Loucy (cell line): Measurements from ENCODE around the gene ATXN2L.

Experiments used
- H2AFZ ChIP-seq: fragments of 200-600 bp; sonication (generic); 2 replicates; pipeline ENCODE4 v1.6.0; 2016; ENCODE audit warnings: antibody characterized with exemption, mild to moderate bottlenecking, low read length, moderate library complexity
- H3F3A ChIP-seq: fragments of 200-600 bp; 2 replicates; pipeline ENCODE4 v1.6.0; 2016; ENCODE audit warnings: antibody characterized with exemption, low read depth, mild to moderate bottlenecking
- H3K27me3 ChIP-seq: fragments of 200-600 bp; sonication (generic); 2 replicates; pipeline ENCODE4 v1.6.1; 2014; ENCODE audit warnings: low read length, mild to moderate bottlenecking; ENCODE audit not compliant: insufficient read depth, poor library complexity, severe bottlenecking
- H3K36me3 ChIP-seq: fragments of 200-600 bp; sonication (generic); 2 replicates; pipeline ENCODE4 v1.6.1; 2016; ENCODE audit warnings: low read length; ENCODE audit not compliant: insufficient read depth
- H3K4me1 ChIP-seq: fragments of 200-600 bp; sonication (generic); 2 replicates; pipeline ENCODE4 v1.5.1; 2014; ENCODE audit warnings: low read length, mild to moderate bottlenecking; ENCODE audit not compliant: insufficient read depth, poor library complexity, severe bottlenecking
- H3K4me2 ChIP-seq: fragments of 200-600 bp; sonication (generic); 2 replicates; pipeline ENCODE4 v1.6.0; 2014; ENCODE audit warnings: antibody characterized with exemption, low read length, low read depth, mild to moderate bottlenecking; ENCODE audit not compliant: poor library complexity, severe bottlenecking
- H3K4me3 ChIP-seq: fragments of 200-600 bp; sonication (generic); 2 replicates; pipeline ENCODE4 v1.5.1; 2014; ENCODE audit warnings: low read length, mild to moderate bottlenecking, mixed read lengths; ENCODE audit not compliant: poor library complexity, severe bottlenecking
- H3K79me2 ChIP-seq: fragments of 200-600 bp; sonication (generic); 2 replicates; pipeline ENCODE4 v1.6.1; 2014; ENCODE audit warnings: low read length; ENCODE audit not compliant: insufficient read depth
- H3K9ac ChIP-seq: fragments of 200-600 bp; sonication (generic); 2 replicates; pipeline ENCODE4 v1.6.0; 2014; ENCODE audit warnings: mild to moderate bottlenecking, low read depth, low read length, moderate library complexity; ENCODE audit not compliant: poor library complexity, severe bottlenecking
- H3K9me2 ChIP-seq: fragments of 200-600 bp; sonication (generic); replicated peaks from 2 replicates; pipeline ENCODE4 v1.6.1; 2016; ENCODE audit warnings: low read depth, low read length, mixed read lengths
- H3K9me3 ChIP-seq: fragments of 200-600 bp; sonication (generic); 2 replicates; pipeline ENCODE4 v1.6.1; 2014; ENCODE audit warnings: mild to moderate bottlenecking, antibody characterized with exemption, low read length, low read depth; ENCODE audit not compliant: insufficient read depth
- H4K20me1 ChIP-seq: fragments of 200-600 bp; sonication (generic); 2 replicates; pipeline ENCODE4 v1.6.0; 2014; ENCODE audit warnings: antibody characterized with exemption, low read length, mild to moderate bottlenecking; ENCODE audit not compliant: insufficient read depth, poor library complexity, severe bottlenecking
- EZH2phosphoT487 ChIP-seq: fragments of 200-600 bp; IDR thresholded peaks from 2 replicates; pipeline ENCODE4 v1.6.1; 2018; ENCODE audit warnings: antibody characterized with exemption, mild to moderate bottlenecking, moderate library complexity, borderline replicate concordance
- TF ChIP-seq, protein P1 (sequence below): fragments of 200-600 bp; sonication (generic); conservative IDR thresholded peaks from 2 replicates; pipeline ENCODE4 v1.5.1; 2014; ENCODE audit warnings: mild to moderate bottlenecking, antibody characterized with exemption, low read length

The ATXN2L gene

DNA sequence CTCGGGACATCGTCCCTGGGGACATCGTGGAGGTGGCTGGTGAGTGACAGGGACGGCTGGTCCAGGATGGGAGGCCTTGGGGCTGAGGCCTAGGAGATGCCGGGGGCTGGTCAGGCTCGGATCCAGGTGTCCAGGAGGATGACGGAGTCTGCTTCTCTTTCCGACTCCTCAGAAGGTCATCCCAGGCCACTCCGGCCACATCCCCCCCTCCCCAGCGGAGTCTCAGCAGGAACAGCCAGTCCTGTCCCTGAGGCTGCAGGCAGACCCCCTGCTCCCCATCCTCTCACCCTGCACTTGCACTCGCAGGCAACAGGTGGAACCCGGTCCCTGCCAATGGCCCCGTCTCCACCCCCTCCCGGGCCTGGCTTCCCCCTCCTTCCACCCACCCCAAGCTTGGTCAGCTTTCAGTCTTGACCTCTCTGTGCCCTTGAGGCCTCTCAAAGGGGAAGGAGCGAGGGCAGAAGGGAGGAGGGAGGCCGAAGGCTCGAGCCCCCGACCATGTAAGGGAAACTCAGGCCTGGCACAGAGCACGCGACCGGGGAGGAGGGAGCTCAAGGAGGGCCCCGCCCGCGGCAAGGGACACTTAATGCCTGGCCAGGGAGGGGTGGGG is 59.9 kb downstream of the ATXN2L start:
- no peak overlapping the region for H3K4me2 ChIP-seq
- H3F3A ChIP-seq: no peaks in the 10 kb centered on the region
- no peaks in the 10 kb centered on the region for H4K20me1 ChIP-seq
- TF ChIP-seq EZH2phosphoT487: no peak
- TF ChIP-seq, protein P1, sequence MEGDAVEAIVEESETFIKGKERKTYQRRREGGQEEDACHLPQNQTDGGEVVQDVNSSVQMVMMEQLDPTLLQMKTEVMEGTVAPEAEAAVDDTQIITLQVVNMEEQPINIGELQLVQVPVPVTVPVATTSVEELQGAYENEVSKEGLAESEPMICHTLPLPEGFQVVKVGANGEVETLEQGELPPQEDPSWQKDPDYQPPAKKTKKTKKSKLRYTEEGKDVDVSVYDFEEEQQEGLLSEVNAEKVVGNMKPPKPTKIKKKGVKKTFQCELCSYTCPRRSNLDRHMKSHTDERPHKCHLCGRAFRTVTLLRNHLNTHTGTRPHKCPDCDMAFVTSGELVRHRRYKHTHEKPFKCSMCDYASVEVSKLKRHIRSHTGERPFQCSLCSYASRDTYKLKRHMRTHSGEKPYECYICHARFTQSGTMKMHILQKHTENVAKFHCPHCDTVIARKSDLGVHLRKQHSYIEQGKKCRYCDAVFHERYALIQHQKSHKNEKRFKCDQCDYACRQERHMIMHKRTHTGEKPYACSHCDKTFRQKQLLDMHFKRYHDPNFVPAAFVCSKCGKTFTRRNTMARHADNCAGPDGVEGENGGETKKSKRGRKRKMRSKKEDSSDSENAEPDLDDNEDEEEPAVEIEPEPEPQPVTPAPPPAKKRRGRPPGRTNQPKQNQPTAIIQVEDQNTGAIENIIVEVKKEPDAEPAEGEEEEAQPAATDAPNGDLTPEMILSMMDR: no peak
- H3K9me3 ChIP-seq: no peaks in the 10 kb centered on the region
- H3K4me3 ChIP-seq: no peak overlapping the region
- H2AFZ ChIP-seq: no peak overlapping the region
- no peak overlapping the region for H3K9ac ChIP-seq
- H3K79me2 ChIP-seq: peaks cover 14% of the 10 kb centered on the region
- H3K36me3 ChIP-seq: no peaks in the 10 kb centered on the region
- no peaks in the 10 kb centered on the region for H3K9me2 ChIP-seq
- H3K4me1 ChIP-seq: peaks cover 14% of the 10 kb centered on the region
- H3K27me3 ChIP-seq: no peaks in the 10 kb centered on the region

DNA sequence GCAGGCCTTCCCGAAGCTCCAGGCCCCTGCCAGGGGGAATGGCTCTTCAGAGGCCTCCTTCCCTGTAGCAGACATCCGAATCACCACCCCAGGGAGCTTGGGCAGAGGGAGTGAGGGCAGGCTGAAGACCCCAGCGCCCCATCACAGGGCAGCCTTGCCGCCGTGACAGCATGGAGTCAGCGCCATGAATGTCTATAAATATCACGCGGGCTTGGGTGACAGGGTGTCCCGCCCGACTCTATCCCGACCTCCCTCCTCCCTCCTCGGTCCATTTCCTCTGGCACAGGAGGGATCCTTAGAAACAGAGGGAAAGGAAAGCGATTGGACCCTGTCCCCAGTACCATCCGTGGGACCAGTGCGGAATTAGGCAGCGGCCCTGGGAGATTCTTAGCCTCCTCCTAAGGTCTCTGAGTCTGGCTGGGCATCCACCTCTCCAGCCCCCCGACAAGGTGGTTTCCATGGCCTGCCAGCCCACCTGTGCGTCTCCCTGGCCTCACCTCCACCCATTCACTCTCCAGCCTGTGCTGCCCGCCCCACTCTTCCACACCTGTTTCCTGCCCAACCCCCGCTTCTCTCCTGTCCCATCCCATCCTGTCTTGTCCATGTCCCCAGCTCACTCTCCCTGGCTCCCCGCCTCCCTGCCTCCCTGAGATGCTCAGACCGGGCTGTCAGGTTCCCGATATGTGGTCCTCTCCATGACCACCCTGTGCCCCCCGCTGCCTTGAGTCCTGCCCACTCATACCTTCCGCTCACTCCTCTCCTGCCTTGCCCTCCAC is 60.6 kb downstream of the ATXN2L start:
- Histone ChIP-seq H3K4me3 (no peak overlapping the region), H3K36me3 (no peaks in the 10 kb centered on the region), H3K9me3 (no peaks in the 10 kb centered on the region), H3K9me2 (no peaks in the 10 kb centered on the region), H3K79me2 (peaks cover 11% of the 10 kb centered on the region), H3K9ac (no peak overlapping the region), H2AFZ (no peak overlapping the region), H3K4me1 (peaks cover 14% of the 10 kb centered on the region), H3K27me3 (no peaks in the 10 kb centered on the region), H4K20me1 (no peaks in the 10 kb centered on the region), H3K4me2 (no peak overlapping the region), H3F3A (no peaks in the 10 kb centered on the region)
- TF ChIP-seq EZH2phosphoT487: no peak
- TF ChIP-seq, protein P1: no peak

DNA sequence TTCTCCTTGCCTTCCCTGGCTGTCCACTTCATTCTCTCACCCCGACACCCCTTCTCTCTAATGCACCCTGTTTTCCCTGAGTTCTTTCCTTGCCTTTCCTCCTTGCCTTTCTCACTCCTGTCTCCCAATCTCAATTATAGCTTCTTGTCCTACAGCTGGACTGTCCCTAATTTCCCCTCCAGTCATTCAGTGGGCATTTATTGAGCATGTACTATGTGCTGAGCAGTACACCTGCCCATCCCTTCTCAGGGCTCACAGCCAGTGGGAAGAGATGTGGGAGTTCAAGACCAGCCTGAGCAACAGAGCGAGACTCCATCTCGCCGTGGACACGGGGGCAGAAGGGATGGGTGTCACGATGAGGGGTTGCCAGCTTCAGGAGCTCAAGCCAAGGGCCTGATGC is 61.2 kb downstream of the ATXN2L start:
- Histone ChIP-seq H3F3A (no peaks in the 10 kb centered on the region), H4K20me1 (no peaks in the 10 kb centered on the region), H3K36me3 (no peaks in the 10 kb centered on the region), H3K4me3 (no peak overlapping the region), H3K9me2 (no peaks in the 10 kb centered on the region), H3K9ac (no peak overlapping the region), H3K9me3 (no peaks in the 10 kb centered on the region), H2AFZ (no peak overlapping the region), H3K79me2 (peaks cover 5% of the 10 kb centered on the region), H3K4me1 (peaks cover 9% of the 10 kb centered on the region), H3K4me2 (no peak overlapping the region), H3K27me3 (no peaks in the 10 kb centered on the region)
- TF ChIP-seq, protein P1: no peak
- no peak for TF ChIP-seq EZH2phosphoT487
